H9 (cell line): ENCODE results near the gene PROSER3. TPM values are rescaled to one million over a fixed set of nuclear protein-coding genes. Genes with fewer than 3 reads are reported as not detected.
A peak's percentile ranks its signal among the peaks of the same experiment; 100 is the strongest.

Experiments used
- DNase-seq: peaks from one replicate; pipeline ENCODE4 v3.0.0-alpha.2; 2017
- H2AFZ ChIP-seq: one replicate; pipeline ENCODE4 v1.6.1; 2013; ENCODE audit warnings: mild to moderate bottlenecking, low read length, control low read depth, moderate library complexity
- H2AK5ac ChIP-seq: 2 replicates; pipeline ENCODE4 v1.6.1; 2013; ENCODE audit warnings: low read length, control low read depth, mixed read lengths; ENCODE audit not compliant: insufficient read length
- H2BK120ac ChIP-seq: one replicate; pipeline ENCODE4 v1.6.1; 2013; ENCODE audit warnings: low read depth, mild to moderate bottlenecking, low read length, control low read depth, inconsistent platforms; ENCODE audit not compliant: poor library complexity, severe bottlenecking
- H2BK12ac ChIP-seq: 2 replicates; pipeline ENCODE4 v1.6.1; 2013; ENCODE audit warnings: low read length, control low read depth, mixed read lengths, low read depth; ENCODE audit not compliant: insufficient read length
- H2BK15ac ChIP-seq: 2 replicates; pipeline ENCODE4 v1.6.1; 2013; ENCODE audit warnings: low read depth, low read length, control low read depth
- H2BK20ac ChIP-seq: one replicate; pipeline ENCODE4 v1.6.1; 2013; ENCODE audit warnings: low read depth, mild to moderate bottlenecking, low read length, control low read depth, inconsistent platforms; ENCODE audit not compliant: poor library complexity, severe bottlenecking
- H2BK5ac ChIP-seq: 2 replicates; pipeline ENCODE4 v1.6.1; 2013; ENCODE audit warnings: low read length, control low read depth, mixed read lengths; ENCODE audit not compliant: insufficient read length
- H3K14ac ChIP-seq: 2 replicates; pipeline ENCODE4 v1.6.1; 2013; ENCODE audit warnings: low read length, control low read depth; ENCODE audit not compliant: insufficient read depth
- H3K18ac ChIP-seq: 2 replicates; pipeline ENCODE4 v1.6.1; 2013; ENCODE audit warnings: low read depth, mild to moderate bottlenecking, mixed read lengths, low read length, control low read depth; ENCODE audit not compliant: insufficient read length
- H3K23ac ChIP-seq: 2 replicates; pipeline ENCODE4 v1.6.1; 2013; ENCODE audit warnings: low read length, control low read depth, mixed read lengths, low read depth; ENCODE audit not compliant: insufficient read length
- H3K23me2 ChIP-seq: 2 replicates; pipeline ENCODE4 v1.6.1; 2013; ENCODE audit warnings: low read depth, mild to moderate bottlenecking, mixed read lengths, low read length, control low read depth; ENCODE audit not compliant: insufficient read length, poor library complexity, severe bottlenecking
- H3K27ac ChIP-seq: 2 replicates; pipeline ENCODE4 v1.5.1; 2013; ENCODE audit warnings: low read length, control low read depth, mixed read lengths, low read depth; ENCODE audit not compliant: insufficient read length
- H3K27me3 ChIP-seq: 2 replicates; pipeline ENCODE4 v1.6.1; 2013; ENCODE audit warnings: low read length, control low read depth, inconsistent platforms; ENCODE audit not compliant: insufficient read depth
- H3K4ac ChIP-seq: 2 replicates; pipeline ENCODE4 v1.6.1; 2013; ENCODE audit warnings: low read depth, mild to moderate bottlenecking, control low read depth, inconsistent platforms, low read length, moderate library complexity
- H3K4me1 ChIP-seq: 2 replicates; pipeline ENCODE4 v1.6.1; 2013; ENCODE audit warnings: low read length, control low read depth, inconsistent platforms; ENCODE audit not compliant: insufficient read depth
- H3K4me2 ChIP-seq: 2 replicates; pipeline ENCODE4 v1.6.1; 2013; ENCODE audit warnings: low read length, control low read depth, mixed read lengths; ENCODE audit not compliant: insufficient read length, insufficient read depth
- H3K56ac ChIP-seq: 2 replicates; pipeline ENCODE4 v1.6.1; 2013; ENCODE audit warnings: low read depth, mild to moderate bottlenecking, mixed read lengths, low read length, control low read depth; ENCODE audit not compliant: insufficient read length
- H3K79me1 ChIP-seq: 2 replicates; pipeline ENCODE4 v1.6.1; 2013; ENCODE audit warnings: low read depth, mild to moderate bottlenecking, moderate library complexity, low read length, control low read depth, inconsistent platforms; ENCODE audit not compliant: insufficient read depth, poor library complexity, severe bottlenecking
- H3K79me2 ChIP-seq: 2 replicates; pipeline ENCODE4 v1.6.1; 2013; ENCODE audit warnings: low read length, control low read depth, inconsistent platforms; ENCODE audit not compliant: insufficient read depth
- H3K9ac ChIP-seq: 2 replicates; pipeline ENCODE4 v1.6.1; 2013; ENCODE audit warnings: low read length, control low read depth, mixed read lengths; ENCODE audit not compliant: insufficient read length; ENCODE audit errors: extremely low read depth
- H3K9me3 ChIP-seq: one replicate; pipeline ENCODE4 v1.6.1; 2013; ENCODE audit warnings: low read depth, low read length, inconsistent platforms; ENCODE audit not compliant: control insufficient read depth
- H3T11ph ChIP-seq: one replicate; pipeline ENCODE4 v1.6.1; 2013; ENCODE audit warnings: mild to moderate bottlenecking, low read length, control low read depth, inconsistent platforms
- H4K20me1 ChIP-seq: one replicate; pipeline ENCODE4 v1.6.1; 2013; ENCODE audit not compliant: control insufficient read depth, insufficient read length, insufficient read depth
- H4K5ac ChIP-seq: 2 replicates; pipeline ENCODE4 v1.6.1; 2013; ENCODE audit warnings: low read depth, mild to moderate bottlenecking, mixed read lengths, low read length, control low read depth; ENCODE audit not compliant: insufficient read length
- H4K8ac ChIP-seq: replicated peaks from 2 replicates; pipeline ENCODE4 v1.6.1; 2013; ENCODE audit warnings: low read length, control low read depth, mixed read lengths, low read depth; ENCODE audit not compliant: insufficient read length
- H4K91ac ChIP-seq: 2 replicates; pipeline ENCODE4 v1.6.1; 2013; ENCODE audit warnings: low read depth, mild to moderate bottlenecking, moderate library complexity, mixed read lengths, low read length, control low read depth; ENCODE audit not compliant: insufficient read length
- H3K27ac Mint-ChIP-seq, 3 experiments: 2 replicates in 2 of 3; 3 replicates in 1 of 3; pipeline ENCODE4 v1.8.0; 2020 to 2021; ENCODE audit warnings: mixed read lengths in 3 of 3, mild to moderate bottlenecking in 1 of 3, moderate library complexity in 1 of 3
- H3K27me3 Mint-ChIP-seq: 2 replicates; pipeline ENCODE4 v1.8.0; 2021; ENCODE audit warnings: low read depth, mild to moderate bottlenecking, moderate library complexity, mixed read lengths
- H3K36me3 Mint-ChIP-seq, 3 experiments: 2 replicates in 2 of 3; 3 replicates in 1 of 3; pipeline ENCODE4 v1.8.0; 2020 to 2021; ENCODE audit warnings: low read depth in 3 of 3, mixed read lengths in 3 of 3; ENCODE audit not compliant: insufficient read depth in 1 of 3
- H3K4me1 Mint-ChIP-seq, 2 experiments: 2 replicates each; pipeline ENCODE4 v1.8.0; 2020; ENCODE audit warnings: mixed read lengths in 2 of 2
- H3K4me3 Mint-ChIP-seq, 2 experiments: 2 replicates in 1 of 2; 3 replicates in 1 of 2; pipeline ENCODE4 v1.8.0; 2020 to 2021; ENCODE audit warnings: mild to moderate bottlenecking in 2 of 2, mixed read lengths in 2 of 2, moderate library complexity in 1 of 2
- H3K9me3 Mint-ChIP-seq, 2 experiments: 2 replicates in 1 of 2; 3 replicates in 1 of 2; pipeline ENCODE4 v1.8.0; 2020; ENCODE audit warnings: mild to moderate bottlenecking in 2 of 2, mixed read lengths in 2 of 2, moderate library complexity in 1 of 2
- CTCF ChIP-seq: fragments of 200-600 bp; sonication (generic); conservative IDR thresholded peaks from 3 replicates; pipeline ENCODE4 v1.8.0; 2021; ENCODE audit warnings: antibody characterized with exemption, mild to moderate bottlenecking
- WGBS: extraction: QIAGEN DNeasy Blood & Tissue Kit; methylation state at CpG from one replicate; pipeline ENCODE4 v1.1.7; 2013; ENCODE audit warnings: missing lambda C conversion rate, low lambda C conversion rate, mixed read lengths; ENCODE audit not compliant: insufficient read length; ENCODE audit errors: extremely low coverage; 5-methylcytosine and 5-hydroxymethylcytosine counted together
- total RNA-seq: library from RNA; stranded (reverse); gene quantifications from 2 replicates; pipeline ENCODE4 v1.2.1, GENCODE V29; 2021

PROSER3 gene
- total RNA-seq, 1 experiment from 2014 or later, result 29.1 TPM

GRCh38 chr19:35746087-35746462, 11.9 kb upstream of the PROSER3 start:
- Histone ChIP-seq H4K5ac (no peak overlapping the region), H3K18ac (no peak overlapping the region), H3K9me3 (no peaks in the 10 kb centered on the region), H3K4me2 (peak overlapping the region; percentile 95), H2BK12ac (no peak overlapping the region), H3K23me2 (peaks cover 16% of the 10 kb centered on the region), H3K23ac (no peak overlapping the region), H3K9ac (peak overlapping the region; percentile 71), H2BK120ac (no peak overlapping the region), H3K14ac (no peak overlapping the region), H4K8ac (no peak overlapping the region), H3K4ac (no peak overlapping the region), H2BK20ac (no peak overlapping the region), H4K91ac (no peak overlapping the region), H3K27me3 (no peaks in the 10 kb centered on the region), H2BK5ac (no peak overlapping the region), H3K4me1 (peaks cover 4% of the 10 kb centered on the region; the same call in 1 of the 2 replicates), H3K56ac (no peak overlapping the region), H2AFZ (no peak overlapping the region), H3K79me1 (peaks cover 3% of the 10 kb centered on the region), H2BK15ac (no peak overlapping the region), H4K20me1 (no peaks in the 10 kb centered on the region), H3K27ac (no peak overlapping the region), H3K79me2 (no peaks in the 10 kb centered on the region), H3T11ph (no peak overlapping the region), H2AK5ac (no peak overlapping the region)
- Mint-ChIP-seq H3K4me3 (peak overlapping the region; percentile 96), H3K9me3 (no peaks in the 10 kb centered on the region), H3K27ac (peak overlapping the region; percentile 100; a peak in 6 of 7 replicates), H3K27me3 (no peaks in the 10 kb centered on the region), H3K4me1 (peaks cover 20 to 38% of the 10 kb centered on the region in 2 experiments), H3K36me3 (peaks cover 3 to 17% (median 5%) of the 10 kb centered on the region in 3 experiments; a peak in 4 of 7 replicates)
- TF ChIP-seq CTCF, result no peak
- no peak for DNase-seq
- no CpG with 5 or more reads among the region's 4 CpGs for WGBS
